NB4 (cell line): ENCODE measurements around the gene TBC1D14.

ENCODE experiments used
- MYC ChIP-seq: IDR thresholded peaks from 2 replicates; pipeline ENCODE4 v1.6.1; 2011; ENCODE audit warnings: low read depth, low read length
- POLR2A ChIP-seq: IDR thresholded peaks from 2 replicates; pipeline ENCODE4 v1.6.1; 2011; ENCODE audit warnings: mild to moderate bottlenecking; ENCODE audit not compliant: insufficient read length; ENCODE audit errors: extremely low read depth
- TF ChIP-seq, protein P1 (sequence below): IDR thresholded peaks from 2 replicates; pipeline ENCODE4 v1.6.1; 2011; ENCODE audit warnings: low read depth, low read length
- TF ChIP-seq, protein P2 (sequence below): IDR thresholded peaks from one replicate; pipeline ENCODE4 v1.5.1; 2012; ENCODE audit warnings: low read depth, low read length

DNA sequence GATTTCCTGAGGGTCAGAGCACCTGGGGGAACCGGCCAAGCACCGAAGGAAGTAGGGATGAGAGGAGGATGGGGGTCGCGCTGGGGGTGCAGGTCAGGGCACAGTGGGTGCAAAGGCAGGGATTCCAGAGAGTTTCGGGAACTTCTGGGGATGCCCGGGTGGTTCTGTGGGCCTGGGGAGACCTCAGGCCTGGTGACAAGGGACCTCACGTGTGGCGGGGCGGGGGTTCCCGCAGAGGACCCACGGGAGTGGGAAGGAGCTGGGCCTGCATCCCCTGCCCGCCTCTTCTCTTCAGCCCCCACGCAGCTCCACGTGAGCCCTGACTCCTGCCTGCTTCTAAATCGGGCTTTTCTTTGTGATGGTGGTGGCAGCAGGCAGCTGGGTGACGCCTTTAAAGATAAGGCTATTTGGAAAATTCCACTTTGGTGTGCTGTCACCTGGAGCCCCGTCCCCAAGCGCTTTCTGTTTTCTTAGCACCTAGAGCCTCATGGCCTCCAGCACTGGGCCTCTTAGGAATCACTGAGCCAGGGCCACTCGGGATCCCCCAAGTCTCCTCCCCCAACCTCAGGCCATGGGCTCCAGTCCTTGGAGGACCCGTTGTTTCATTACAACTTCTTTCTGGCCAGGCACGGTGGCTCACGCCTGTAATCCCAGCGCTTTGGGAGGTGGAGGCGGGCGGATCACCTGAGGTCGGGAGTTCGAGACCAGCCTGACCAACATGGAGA, 7.1 kb upstream of the TBC1D14 start:
- TF ChIP-seq, protein P1, sequence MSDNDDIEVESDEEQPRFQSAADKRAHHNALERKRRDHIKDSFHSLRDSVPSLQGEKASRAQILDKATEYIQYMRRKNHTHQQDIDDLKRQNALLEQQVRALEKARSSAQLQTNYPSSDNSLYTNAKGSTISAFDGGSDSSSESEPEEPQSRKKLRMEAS: no peak
- TF ChIP-seq, protein P2, sequence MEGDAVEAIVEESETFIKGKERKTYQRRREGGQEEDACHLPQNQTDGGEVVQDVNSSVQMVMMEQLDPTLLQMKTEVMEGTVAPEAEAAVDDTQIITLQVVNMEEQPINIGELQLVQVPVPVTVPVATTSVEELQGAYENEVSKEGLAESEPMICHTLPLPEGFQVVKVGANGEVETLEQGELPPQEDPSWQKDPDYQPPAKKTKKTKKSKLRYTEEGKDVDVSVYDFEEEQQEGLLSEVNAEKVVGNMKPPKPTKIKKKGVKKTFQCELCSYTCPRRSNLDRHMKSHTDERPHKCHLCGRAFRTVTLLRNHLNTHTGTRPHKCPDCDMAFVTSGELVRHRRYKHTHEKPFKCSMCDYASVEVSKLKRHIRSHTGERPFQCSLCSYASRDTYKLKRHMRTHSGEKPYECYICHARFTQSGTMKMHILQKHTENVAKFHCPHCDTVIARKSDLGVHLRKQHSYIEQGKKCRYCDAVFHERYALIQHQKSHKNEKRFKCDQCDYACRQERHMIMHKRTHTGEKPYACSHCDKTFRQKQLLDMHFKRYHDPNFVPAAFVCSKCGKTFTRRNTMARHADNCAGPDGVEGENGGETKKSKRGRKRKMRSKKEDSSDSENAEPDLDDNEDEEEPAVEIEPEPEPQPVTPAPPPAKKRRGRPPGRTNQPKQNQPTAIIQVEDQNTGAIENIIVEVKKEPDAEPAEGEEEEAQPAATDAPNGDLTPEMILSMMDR: no peak
- TF ChIP-seq POLR2A (no peak), MYC (no peak)
